WTC11 (cell line): Measurements from ENCODE around the gene LIN7A. TPM values are rescaled to one million over a fixed set of nuclear protein-coding genes. Genes with fewer than 3 reads are reported as not detected.
A peak's percentile ranks its signal among the peaks of the same experiment; 100 is the strongest.

Source experiments
- ATAC-seq: fragments of 200-7000 bp; cut with Tn5 transposase; 2 replicates; pipeline ENCODE4 v1.10.0; 2021; ENCODE audit warnings: mild to moderate bottlenecking, moderate library complexity
- CTCF ChIA-PET: fragments of 300-600 bp; sonication (Branson Sonifier 250); formaldehyde crosslinking; loops from one replicate; lab custom pipeline; 2021; ENCODE audit warnings: antibody characterized with exemption; lab: Charles Lee
- POLR2A ChIA-PET: fragments of 350-600 bp; sonication (Branson Sonifier 250); formaldehyde crosslinking; loops from one replicate; lab custom pipeline; 2021; ENCODE audit warnings: antibody characterized with exemption; lab: Charles Lee
- DNase-seq: peaks from one replicate; pipeline ENCODE4 v3.0.0; 2021; ENCODE audit warnings: low spot score
- H3K27ac Mint-ChIP-seq: 2 replicates; pipeline ENCODE4 v1.8.0; 2021; ENCODE audit warnings: mixed read lengths
- H3K27me3 Mint-ChIP-seq: 2 replicates; pipeline ENCODE4 v1.8.0; 2021; ENCODE audit warnings: low read depth, mild to moderate bottlenecking, moderate library complexity, mixed read lengths
- H3K36me3 Mint-ChIP-seq: 2 replicates; pipeline ENCODE4 v1.8.0; 2021; ENCODE audit warnings: mixed read lengths
- H3K4me1 Mint-ChIP-seq: 2 replicates; pipeline ENCODE4 v1.8.0; 2022; ENCODE audit warnings: mixed read lengths
- H3K4me3 Mint-ChIP-seq: 2 replicates; pipeline ENCODE4 v1.8.0; 2021; ENCODE audit warnings: mild to moderate bottlenecking, moderate library complexity, mixed read lengths
- H3K9me3 Mint-ChIP-seq: 2 replicates; pipeline ENCODE4 v1.8.0; 2021; ENCODE audit warnings: mixed read lengths
- AR ChIP-seq: fragments of 250-450 bp; sonication (Bioruptor Pico); IDR thresholded peaks from 2 replicates; pipeline ENCODE4 v1.9.0; 2021; ENCODE audit warnings: mild to moderate bottlenecking
- CBFB ChIP-seq: sonication (generic); formaldehyde crosslinking; IDR thresholded peaks from 2 replicates; pipeline ENCODE4 v1.8.1; 2022; ENCODE audit warnings: mild to moderate bottlenecking, low read depth, missing genetic modification reagents
- CREM ChIP-seq: sonication (generic); formaldehyde crosslinking; IDR thresholded peaks from 2 replicates; pipeline ENCODE4 v1.8.1; 2022; ENCODE audit warnings: mild to moderate bottlenecking, missing genetic modification reagents, moderate library complexity
- FOXP1 ChIP-seq: sonication (generic); formaldehyde crosslinking; IDR thresholded peaks from 2 replicates; pipeline ENCODE4 v1.8.0; 2022; ENCODE audit warnings: missing genetic modification reagents, mild to moderate bottlenecking, moderate library complexity, borderline replicate concordance
- GTF2I ChIP-seq: fragments of 250-450 bp; sonication (Bioruptor Pico); conservative IDR thresholded peaks from 2 replicates; pipeline ENCODE4 v1.4.0; 2021; ENCODE audit warnings: mild to moderate bottlenecking
- HMGXB4 ChIP-seq: sonication (generic); formaldehyde crosslinking; IDR thresholded peaks from 2 replicates; pipeline ENCODE4 v1.8.1; 2023; ENCODE audit warnings: mild to moderate bottlenecking, moderate library complexity, missing genetic modification reagents
- IRF2 ChIP-seq: sonication (generic); formaldehyde crosslinking; IDR thresholded peaks from 2 replicates; pipeline ENCODE4 v1.8.0; 2022; ENCODE audit warnings: low read depth, missing genetic modification reagents, borderline replicate concordance
- MXD4 ChIP-seq: fragments of 250-450 bp; sonication (Bioruptor Pico); IDR thresholded peaks from 2 replicates; pipeline ENCODE4 v1.8.0; 2021; ENCODE audit warnings: mild to moderate bottlenecking, moderate library complexity, borderline replicate concordance
- NFATC4 ChIP-seq: fragments of 250-450 bp; sonication (Bioruptor Pico); IDR thresholded peaks from 2 replicates; pipeline ENCODE4 v1.9.0; 2021; ENCODE audit warnings: mild to moderate bottlenecking
- PREB ChIP-seq: sonication (generic); formaldehyde crosslinking; IDR thresholded peaks from 2 replicates; pipeline ENCODE4 v1.8.1; 2022; ENCODE audit warnings: mild to moderate bottlenecking, missing genetic modification reagents, moderate library complexity, borderline replicate concordance
- RORB ChIP-seq: fragments of 250-450 bp; sonication (Bioruptor Pico); IDR thresholded peaks from 2 replicates; pipeline ENCODE4 v1.9.0; 2021; ENCODE audit warnings: mild to moderate bottlenecking
- STAT6 ChIP-seq: sonication (generic); formaldehyde crosslinking; conservative IDR thresholded peaks from 2 replicates; pipeline ENCODE4 v1.8.1; 2023; ENCODE audit warnings: mild to moderate bottlenecking, low read depth, missing genetic modification reagents, moderate library complexity
- TP53 ChIP-seq: sonication (generic); formaldehyde crosslinking; IDR thresholded peaks from 2 replicates; pipeline ENCODE4 v1.8.1; 2023; ENCODE audit warnings: mild to moderate bottlenecking, missing genetic modification reagents
- USF1 ChIP-seq: sonication (generic); formaldehyde crosslinking; IDR thresholded peaks from 2 replicates; pipeline ENCODE4 v1.8.0; 2022; ENCODE audit warnings: mild to moderate bottlenecking, missing genetic modification reagents
- ZNF263 ChIP-seq: sonication (generic); formaldehyde crosslinking; IDR thresholded peaks from 2 replicates; pipeline ENCODE4 v1.8.1; 2022; ENCODE audit warnings: low read depth, mild to moderate bottlenecking, moderate library complexity, missing genetic modification reagents
- ZNF416 ChIP-seq: fragments of 250-450 bp; sonication (Bioruptor Pico); IDR thresholded peaks from 2 replicates; pipeline ENCODE4 v1.9.0; 2021; ENCODE audit warnings: mild to moderate bottlenecking, inconsistent platforms
- ZNF532 ChIP-seq: fragments of 250-450 bp; sonication (Bioruptor Pico); IDR thresholded peaks from 2 replicates; pipeline ENCODE4 v1.9.0; 2021; ENCODE audit warnings: mild to moderate bottlenecking, borderline replicate concordance
- total RNA-seq: library from RNA; stranded (reverse); gene quantifications from 3 replicates; pipeline ENCODE4 v1.2.3, GENCODE V29; 2021

The LIN7A gene
- total RNA-seq, 1 experiment from 2014 or later, result 8.5 TPM

- ATAC-seq, result no peak
- POLR2A ChIA-PET, result no interaction called here
- TF ChIP-seq MXD4 (CRISPR knock-in tag), result no peak
- no peak for TF ChIP-seq NFATC4 (CRISPR knock-in tag)
- TF ChIP-seq PREB (CRISPR knock-in tag), result no peak
- TF ChIP-seq USF1 (CRISPR knock-in tag), result no peak
- TF ChIP-seq HMGXB4 (CRISPR knock-in tag), result no peak
- TF ChIP-seq IRF2 (CRISPR knock-in tag), result no peak
- no peak for TF ChIP-seq RORB (CRISPR knock-in tag)
- no peak for TF ChIP-seq TP53 (CRISPR knock-in tag)
- no peak for TF ChIP-seq ZNF263
- TF ChIP-seq STAT6 (CRISPR knock-in tag), result no peak
- no peak for TF ChIP-seq CREM (CRISPR knock-in tag)
- no peak for TF ChIP-seq ZNF532 (CRISPR knock-in tag)
- TF ChIP-seq, all 79 proteins: peak for 0
- peak overlapping the region; percentile 37; the same call in 1 of the 2 replicates for H3K27ac Mint-ChIP-seq
- DNase-seq, result no peak
- H3K4me3 Mint-ChIP-seq, result no peak overlapping the region
- no peaks in the 10 kb centered on the region for H3K27me3 Mint-ChIP-seq
- CTCF ChIA-PET, result interaction anchor here (0.6 kb wide), 1 partner anchor 83 kb away, joined by 3 read pairs; no protein-coding TSS in a partner anchor
- peaks cover 6% of the 10 kb centered on the region; the same call in 1 of the 2 replicates for H3K9me3 Mint-ChIP-seq
- peaks cover 35% of the 10 kb centered on the region for H3K4me1 Mint-ChIP-seq
- H3K36me3 Mint-ChIP-seq, result no peaks in the 10 kb centered on the region
Measured at GRCh38 chr12:80798281-80798680, 139.5 kb downstream of the LIN7A start.

- ATAC-seq, result no peak
- CTCF ChIA-PET, result interaction anchor here (1.8 kb wide), 1 partner anchor 43 kb away, joined by 8 read pairs; no protein-coding TSS in a partner anchor
- POLR2A ChIA-PET, result no interaction called here
- H3K9me3 Mint-ChIP-seq, result peaks cover 4% of the 10 kb centered on the region
- no peak overlapping the region for H3K4me3 Mint-ChIP-seq
- no peaks in the 10 kb centered on the region for H3K27me3 Mint-ChIP-seq
- DNase-seq, result no peak
- H3K4me1 Mint-ChIP-seq, result peaks cover 35% of the 10 kb centered on the region
- 0 out of 2 replicates have a peak overlapping the region, but pooled peaks have one; percentile 20 for H3K27ac Mint-ChIP-seq
- H3K36me3 Mint-ChIP-seq, result peaks cover 4% of the 10 kb centered on the region
- TF ChIP-seq NFATC4 (CRISPR knock-in tag) (no peak), CBFB (CRISPR knock-in tag) (no peak), GTF2I (CRISPR knock-in tag) (no peak), FOXP1 (no peak), AR (CRISPR knock-in tag) (no peak), ZNF416 (CRISPR knock-in tag) (no peak), HMGXB4 (CRISPR knock-in tag) (no peak)
Measured at GRCh38 chr12:80794551-80794950, 143.2 kb downstream of the LIN7A start.
